Activated CD4-positive, CD25-positive, alpha-beta regulatory T cell treated with anti-CD3 and anti-CD28 coated beads, Interleukin-2, amount 50 U/mL, for 24 hours (primary cell): ENCODE measurements around the gene A3GALT2.
"Not testable (repeated sequence)": the region's sequence is repeated elsewhere in the genome, so short reads cannot be mapped to it uniquely, and the experiment has no call there.

Experiments
- ATAC-seq, 2 donors: fragments of 150-1000 bp; cut with Tn5 transposase; one replicate each; pipeline ENCODE4 v1.10.0; 2021; ENCODE audit warnings: mild to moderate bottlenecking in 1 of 2, moderate library complexity in 1 of 2

Gene A3GALT2

DNA sequence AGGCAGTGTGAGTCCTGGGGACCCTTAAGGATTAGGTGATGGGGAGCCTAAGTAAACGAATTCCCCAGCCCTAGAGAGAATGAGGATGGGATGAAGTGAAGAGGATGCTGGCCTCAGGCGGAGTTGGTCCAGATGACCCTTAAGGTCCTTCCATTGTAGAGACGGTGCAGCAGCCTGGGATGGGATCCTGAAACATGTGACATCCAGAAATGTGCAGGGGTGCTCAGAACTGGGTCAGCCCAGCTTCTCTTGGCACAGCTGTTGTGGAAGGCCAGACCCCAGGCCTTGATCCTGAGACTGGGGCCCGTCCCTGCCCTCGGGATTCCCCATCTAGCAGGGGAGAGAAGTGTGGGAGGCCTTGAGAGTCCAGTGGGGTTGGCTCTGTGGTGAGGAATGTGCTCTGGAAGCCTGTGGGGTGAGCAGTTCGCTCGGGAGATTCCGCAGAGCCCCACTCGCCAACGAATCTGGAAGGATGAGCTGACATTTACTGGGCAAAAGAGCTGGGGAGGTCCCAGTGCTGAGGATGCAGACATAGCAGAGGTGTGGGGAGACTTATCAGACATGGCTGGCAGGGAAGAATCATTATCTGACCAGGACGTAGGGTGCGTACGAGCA lies 28.1 kb downstream of the A3GALT2 start:
- ATAC-seq = no peak

DNA sequence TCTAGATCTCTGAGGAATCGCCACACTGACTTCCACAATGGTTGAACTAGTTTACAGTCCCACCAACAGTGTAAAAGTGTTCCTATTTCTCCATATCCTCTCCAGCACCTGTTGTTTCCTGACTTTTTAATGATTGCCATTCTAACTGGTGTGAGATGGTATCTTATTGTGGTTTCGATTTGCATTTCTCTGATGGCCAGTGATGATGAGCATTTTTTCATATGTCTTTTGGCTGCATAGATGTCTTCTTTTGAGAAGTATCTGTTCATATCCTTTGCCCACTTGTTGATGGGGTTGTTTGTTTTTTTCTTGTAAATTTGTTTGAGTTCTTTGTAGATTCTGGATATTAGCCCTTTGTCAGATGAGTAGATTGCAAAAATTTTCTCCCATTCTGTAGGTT lies 30.3 kb downstream of the A3GALT2 start:
- ATAC-seq = not testable (repeated sequence)

DNA sequence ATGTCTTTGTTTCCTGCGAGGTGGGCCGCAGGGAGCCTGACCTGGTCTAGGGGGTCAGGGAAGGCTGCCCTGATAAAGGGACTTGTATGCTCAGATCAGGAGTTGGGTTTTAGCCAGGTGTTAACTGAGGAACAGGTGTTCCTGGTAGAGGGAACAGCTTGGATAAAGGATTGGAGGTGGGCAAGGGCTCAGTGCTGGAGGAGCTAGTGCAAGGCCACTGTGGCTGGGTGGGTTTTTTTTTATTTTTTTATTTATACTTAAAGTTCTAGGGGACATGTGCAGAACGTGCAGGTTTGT lies 31.1 kb downstream of the A3GALT2 start:
- ATAC-seq = no peak

DNA sequence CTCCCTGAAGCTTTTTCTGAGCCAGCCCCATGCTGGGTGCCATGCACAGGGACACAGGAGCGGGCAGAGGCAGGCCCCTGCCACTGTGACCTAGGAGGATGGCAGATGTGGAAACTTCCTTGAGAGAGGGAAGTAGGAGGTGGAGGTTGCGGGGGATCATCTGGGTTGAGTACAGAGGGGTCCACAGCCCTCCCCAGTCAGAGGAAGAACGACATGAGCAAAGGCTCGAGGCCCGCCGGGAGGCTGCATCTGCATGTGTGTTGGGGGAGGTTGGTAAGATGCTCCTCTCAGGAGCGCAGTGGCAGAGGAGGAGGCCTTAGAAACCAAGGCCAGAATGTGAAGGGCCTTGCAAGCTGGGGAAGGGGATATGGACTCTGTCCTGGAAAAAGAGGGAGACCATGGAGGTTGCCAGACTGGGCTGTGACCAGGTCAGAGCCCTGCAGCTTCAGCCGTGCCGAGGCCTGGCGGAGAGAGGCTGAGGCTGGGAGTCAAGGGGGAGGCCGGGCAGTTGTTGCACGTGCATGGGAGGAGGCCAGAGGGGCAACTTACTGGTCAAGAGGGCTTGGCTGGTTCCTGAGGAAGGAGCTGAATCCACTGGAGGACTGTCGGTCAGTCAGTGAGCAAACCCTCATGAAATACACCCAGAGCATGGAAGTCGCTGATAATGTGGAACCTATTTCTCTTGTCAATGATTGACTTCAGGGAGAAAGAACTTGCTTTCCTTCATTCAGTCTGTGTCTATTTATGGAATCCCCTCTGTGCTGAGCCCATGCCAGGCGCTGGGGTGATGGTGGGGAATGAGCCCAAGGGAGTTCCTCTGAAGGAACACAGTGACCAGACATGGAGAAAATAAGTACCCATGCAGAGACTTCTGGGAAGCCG lies 31.7 kb downstream of the A3GALT2 start:
- ATAC-seq = no peak

DNA sequence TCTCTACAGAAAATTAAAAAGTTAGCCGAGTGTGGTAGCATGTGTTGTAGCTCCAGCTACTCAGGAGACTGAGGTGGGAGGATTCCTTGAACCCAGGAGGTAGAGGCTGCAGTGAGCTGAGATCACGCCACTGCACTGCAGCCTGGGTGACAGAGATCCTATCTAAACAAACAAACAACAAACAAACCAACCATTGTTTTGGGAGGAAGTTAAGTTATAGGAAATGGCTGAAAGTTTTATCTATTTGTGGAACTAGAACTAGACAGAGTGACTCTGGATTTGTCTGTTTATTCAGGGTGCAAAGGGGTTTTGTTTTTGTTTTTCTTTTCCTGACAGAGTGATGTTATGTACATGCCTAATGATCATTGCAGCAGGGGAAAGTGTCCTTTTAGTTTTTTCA lies 33.6 kb downstream of the A3GALT2 start:
- ATAC-seq = no peak

DNA sequence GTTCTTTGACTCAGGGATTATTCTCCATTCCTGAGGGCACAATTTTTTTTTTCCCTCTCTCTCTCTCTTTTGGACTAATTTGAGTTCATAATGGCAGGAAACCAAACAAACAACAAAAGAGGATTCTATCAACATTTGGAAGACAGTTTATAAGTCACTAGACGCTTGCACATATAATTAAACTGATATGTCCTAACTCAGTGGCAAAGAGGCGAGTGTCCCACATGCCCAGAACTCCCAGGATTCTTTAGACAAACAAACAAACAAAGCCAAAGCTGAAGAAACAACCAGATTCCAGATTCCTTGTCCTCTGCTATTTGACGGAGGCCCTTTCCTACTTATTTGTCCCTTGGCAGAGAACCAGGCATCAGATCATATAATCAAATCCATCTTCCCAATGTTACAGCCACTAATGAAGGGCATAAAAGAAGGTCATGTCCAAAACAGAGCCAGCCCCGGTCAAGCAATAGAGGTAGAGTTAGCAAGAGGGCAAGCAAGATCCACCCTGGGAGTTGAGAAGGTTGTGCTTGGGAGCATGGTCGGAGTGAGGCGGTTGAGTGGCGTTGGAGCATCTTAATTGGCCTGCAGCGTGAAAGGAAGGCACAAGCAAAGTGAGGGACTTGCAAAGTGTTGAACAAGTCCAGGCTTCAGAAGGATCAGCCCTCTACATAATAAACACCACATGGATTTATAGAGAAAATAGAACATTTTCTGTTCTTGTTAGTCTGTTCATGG lies 34.3 kb downstream of the A3GALT2 start:
- ATAC-seq = no peak

DNA sequence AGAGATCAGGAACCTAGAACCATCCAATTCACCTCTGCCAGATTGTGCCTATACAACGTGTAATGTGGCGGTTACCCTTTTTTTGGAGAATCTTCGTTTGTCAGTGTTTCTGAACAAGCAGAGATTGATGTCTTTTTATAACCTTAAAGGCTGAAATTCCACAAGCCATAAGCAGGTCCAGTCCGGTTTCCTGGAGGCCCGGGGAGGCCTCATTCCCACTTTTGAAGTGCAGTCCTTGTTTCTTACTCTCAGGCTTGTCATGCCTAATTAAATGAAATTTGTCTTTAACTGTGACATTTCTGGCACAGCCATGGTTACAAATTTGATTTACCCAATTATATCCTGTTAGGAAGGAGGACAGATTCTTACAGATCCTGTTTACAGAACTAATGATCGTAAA lies 36.8 kb downstream of the A3GALT2 start:
- no peak for ATAC-seq

DNA sequence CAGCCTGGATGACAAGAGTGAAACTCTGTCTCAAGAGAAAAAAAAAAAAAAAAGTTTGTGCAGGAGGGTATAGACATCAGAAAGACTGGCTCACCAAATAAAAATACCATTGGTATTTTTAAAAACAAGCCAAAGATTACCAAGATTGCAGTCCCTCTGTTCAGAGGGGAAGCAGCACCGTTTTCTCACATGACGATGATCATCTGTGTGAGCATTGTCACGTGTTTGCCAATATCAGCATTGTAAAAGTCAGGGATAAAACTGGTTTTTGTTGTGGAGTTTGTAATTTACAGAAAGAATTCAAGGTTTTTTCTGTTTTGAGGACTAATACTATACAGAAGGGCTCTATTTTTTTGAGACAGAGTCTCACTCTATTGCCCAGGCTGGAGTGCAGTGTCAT lies 38.1 kb downstream of the A3GALT2 start:
- ATAC-seq = no peak

DNA sequence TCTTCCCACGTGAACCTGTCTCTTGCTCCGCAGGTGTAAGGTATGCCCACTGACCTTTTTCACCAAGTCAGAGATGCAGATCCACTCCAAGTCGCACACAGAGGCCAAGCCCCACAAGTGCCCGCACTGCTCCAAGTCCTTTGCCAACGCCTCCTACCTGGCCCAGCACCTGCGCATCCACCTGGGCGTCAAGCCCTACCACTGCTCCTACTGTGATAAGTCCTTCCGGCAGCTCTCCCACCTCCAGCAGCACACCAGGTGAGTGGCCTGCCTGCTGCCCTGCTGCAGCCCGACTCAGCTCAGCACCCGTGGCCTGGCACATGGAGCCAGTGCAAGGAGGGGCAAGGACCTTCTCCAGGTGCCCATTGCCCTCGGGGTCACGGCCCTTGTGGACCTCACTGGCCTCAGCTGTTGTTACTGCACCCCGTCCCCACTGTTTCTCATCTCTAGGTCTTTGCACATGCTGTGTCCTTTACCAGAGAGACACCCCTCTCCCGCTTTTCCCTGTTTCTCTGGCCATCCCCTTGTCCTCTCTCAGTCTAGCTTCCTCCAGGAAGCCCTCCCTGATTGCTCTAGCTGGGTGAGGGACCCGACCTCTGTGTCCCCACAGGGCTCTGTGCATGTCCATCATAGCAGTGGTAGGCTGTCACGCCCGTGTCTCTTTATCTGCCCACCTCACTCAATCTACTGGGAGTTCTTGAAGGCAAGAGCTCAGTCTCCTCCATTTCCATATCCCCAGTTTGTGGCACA lies 39.2 kb downstream of the A3GALT2 start:
- ATAC-seq = no peak

DNA sequence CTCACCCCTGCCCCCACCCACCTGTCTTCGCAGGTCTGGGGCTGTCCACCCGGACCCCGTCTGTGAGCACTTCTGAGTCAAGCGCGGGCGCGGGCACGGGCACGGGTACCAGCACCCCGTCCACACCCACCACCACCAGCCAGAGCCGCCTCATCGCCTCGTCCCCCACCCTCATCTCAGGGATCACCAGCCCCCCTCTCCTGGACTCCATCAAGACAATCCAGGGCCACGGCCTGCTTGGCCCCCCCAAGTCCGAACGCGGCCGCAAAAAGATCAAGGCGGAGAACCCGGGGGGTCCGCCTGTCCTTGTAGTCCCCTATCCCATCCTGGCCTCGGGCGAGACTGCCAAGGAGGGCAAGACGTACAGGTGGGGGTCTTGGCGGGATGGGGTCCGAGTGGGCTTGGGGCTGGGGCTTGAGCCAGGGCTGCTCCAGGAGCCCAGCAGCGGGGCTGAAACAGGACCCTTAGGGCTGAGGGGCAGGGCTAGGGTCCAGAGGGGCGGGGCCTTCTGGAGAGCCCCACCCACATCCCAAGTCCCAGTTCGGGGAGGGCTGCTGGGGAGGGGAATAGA lies 40.7 kb downstream of the A3GALT2 start:
- ATAC-seq = no peak

DNA sequence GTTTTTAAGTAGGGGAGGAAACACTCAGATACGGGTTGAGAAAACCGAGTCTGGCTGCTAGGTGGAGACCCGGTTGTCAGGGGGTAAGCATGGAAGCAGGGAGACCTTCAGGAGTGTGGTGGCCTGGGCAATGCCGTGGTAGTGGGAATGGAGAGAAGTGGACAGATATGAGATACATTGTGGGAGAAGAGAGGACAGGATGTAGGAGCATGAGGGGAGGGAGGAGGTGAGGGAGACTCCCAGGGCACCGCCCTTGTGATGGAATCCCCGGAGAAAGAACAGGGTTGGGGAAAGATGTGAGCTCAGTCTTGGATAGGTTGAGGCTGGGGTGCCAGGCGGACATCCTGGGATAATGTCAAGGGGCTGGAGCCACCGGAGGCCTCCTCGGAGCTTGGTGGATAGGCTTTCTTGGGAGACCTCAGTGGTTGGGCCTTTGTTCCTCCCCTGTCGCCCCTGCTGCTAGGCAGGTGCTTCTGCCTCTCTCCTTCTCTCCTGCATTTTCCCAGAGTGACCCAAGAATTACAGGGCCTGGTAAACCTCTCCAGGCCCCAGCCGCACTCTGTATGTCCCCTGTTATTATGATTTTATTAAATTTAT lies 43.3 kb downstream of the A3GALT2 start:
- no peak for ATAC-seq

DNA sequence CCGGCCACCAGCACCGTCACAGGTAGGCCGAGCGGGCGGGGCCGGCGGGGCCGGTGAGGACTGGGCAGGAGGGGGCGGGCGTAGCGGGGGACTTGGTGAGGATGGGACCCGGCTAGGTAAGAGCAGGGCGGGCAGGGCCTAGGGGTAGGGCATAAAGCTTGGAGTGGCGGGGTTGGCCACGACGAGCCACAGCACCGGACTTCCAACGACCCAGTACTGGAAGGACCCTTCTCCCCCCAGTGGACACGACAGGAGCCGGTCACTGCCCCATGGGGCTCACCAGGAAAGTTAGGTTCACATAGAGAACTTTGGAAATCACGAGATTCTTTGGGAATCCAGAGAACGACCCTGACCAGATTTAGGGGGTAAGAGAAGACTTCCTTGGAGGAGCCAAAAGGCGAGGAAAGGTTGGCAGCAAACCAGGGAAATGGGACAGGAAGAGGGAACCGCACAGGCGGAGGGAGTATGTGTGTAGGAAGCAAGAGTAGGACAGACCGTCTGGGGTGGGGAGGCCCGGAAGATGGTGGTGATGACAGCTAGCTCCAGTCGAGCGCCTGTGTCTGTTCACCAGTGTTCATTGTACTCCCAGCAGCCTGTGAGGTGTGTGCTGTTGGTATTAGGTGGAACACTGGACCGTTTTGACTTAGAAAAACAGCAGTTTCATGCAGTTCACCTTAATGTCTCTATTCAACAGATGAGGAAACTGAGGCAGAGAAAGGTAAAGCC lies 44.2 kb downstream of the A3GALT2 start:
- no peak for ATAC-seq

DNA sequence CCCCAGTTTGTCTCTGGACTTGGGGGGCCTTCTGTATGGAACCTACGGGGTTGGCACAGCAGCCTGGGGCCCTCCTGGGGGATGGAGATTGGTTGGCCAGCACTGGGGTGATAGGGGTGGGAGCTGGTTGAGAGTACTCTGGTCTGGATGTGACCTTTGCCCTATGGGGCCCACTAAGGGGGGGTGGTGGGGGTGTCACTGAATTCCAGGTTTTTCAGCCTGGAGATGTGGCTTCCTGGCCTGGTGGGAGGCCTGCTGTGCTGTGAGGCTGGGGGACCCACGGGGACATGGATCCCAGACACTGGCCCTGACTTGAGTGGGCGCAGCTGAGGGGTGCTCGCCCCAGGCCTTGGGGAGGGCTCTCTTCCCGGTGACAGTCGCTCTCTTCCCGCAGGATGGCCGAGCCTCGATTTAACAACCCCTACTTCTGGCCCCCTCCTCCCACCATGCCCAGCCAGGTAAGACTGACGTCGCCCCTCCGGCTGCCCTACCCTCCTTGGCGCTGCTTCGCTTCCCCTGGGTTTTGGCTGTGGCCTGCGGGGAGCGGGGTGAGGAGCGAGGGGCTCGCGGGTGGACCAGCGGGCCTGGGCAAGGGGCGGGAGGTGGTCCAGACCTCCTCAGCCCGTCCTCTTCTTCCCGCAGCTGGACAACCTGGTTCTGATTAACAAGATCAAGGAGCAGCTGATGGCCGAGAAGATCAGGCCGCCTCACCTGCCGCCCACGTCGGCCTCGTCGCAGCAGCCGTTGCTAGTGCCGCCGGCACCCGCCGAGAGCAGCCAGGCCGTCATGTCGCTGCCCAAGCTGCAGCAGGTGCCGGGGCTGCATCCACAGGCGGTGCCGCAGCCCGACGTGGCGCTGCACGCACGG lies 45.0 kb downstream of the A3GALT2 start:
- no peak for ATAC-seq

DNA sequence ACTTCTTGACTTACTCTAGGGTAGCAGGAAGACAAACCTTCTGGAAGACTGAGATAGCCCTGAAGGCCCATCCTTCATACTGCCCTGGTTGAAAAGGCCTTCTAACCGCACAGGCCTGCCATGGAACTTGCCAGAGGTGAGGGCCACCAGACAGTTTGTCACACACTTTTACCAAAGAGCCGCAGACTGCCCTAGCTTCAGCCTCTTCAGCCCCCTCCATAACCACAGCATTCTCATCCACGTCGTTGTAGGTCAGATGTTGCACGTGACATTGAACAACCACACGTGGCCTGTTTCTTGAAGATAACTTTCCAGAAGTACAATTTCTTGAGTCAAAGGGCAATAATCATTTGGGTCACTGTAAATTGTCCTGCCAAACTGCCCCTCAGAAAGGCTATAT lies 45.7 kb downstream of the A3GALT2 start:
- ATAC-seq = no peak

DNA sequence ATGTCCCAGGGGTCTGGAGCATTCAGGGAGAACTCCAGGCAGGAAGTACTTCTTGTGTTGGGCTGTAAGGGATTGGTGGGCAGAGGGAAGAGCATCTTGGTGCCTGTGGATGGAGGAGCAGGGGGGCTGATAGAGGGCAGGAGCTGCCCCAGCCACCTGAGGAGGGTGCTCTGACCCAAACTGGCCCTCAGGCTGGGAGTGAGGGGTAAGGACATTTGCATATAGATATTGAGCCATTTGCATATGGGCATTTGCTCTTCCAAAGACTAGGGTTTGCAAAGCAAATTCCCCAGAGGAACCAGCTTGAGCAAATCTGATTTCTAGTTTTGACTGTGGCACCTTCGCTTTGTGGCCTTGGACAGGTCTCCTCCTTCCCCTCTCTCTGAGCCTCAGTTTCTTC lies 46.5 kb downstream of the A3GALT2 start:
- ATAC-seq = no peak

DNA sequence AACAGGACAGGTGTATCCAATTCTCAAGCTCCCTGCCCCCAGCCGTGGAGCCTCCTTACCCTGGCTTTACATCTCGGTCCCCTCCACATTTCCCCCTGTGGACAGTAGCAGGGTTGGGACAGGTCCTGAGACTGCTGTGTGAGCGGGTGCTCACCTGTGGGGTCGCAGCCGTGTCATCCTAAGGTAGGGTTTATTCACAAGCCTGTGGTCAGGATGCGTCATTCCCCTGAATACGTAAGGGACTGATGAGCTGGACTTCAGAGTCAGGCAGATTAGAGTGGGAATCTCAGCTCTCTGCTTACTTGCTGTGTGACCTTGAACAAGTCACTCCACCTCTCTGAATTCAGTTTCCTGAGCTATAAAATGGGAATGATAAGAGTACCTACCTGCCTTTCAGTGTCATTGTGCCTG lies 46.9 kb downstream of the A3GALT2 start:
- no peak for ATAC-seq

DNA sequence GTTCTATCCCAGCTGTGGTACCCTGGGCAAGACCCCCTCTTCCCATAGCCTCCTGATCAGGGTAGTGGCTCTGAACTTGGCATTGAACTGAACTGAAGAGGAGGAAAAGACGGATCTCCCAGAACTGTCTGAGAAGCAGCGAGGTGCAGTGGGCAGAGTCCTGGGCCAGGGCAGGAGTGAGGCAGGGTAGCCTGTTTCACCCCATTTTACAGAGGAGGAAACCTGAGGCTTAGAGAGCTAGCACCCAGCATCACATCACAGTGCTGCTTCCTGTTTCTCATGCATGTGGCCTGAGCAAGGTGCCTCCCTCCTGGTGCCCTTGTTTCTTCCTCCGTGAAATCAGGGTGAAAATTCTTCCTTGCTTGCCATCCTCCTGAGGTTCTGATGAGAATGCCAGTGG lies 47.5 kb downstream of the A3GALT2 start:
- peak; percentile 55 to 75 for ATAC-seq

DNA sequence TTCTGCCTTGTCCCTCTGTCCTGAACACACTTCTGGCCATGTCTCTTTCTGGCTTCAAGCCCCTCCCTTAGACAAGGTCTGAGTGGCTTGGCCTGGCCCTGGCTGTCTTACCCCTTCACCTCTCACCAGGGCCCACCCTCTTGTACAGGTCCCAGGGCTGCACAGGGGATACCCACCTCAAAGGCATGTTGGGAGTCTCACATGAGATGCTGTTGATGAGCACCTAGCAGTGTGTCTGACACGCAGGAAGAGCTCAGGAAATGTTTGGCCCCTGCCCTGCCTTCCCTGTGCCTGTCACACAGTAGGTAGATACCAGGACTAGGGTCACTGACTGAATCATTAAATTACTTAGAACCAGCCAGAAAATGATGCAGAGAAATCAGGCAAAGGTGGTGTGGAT lies 48.0 kb downstream of the A3GALT2 start:
- ATAC-seq = peak in 1 of 2 donors; percentile 21

DNA sequence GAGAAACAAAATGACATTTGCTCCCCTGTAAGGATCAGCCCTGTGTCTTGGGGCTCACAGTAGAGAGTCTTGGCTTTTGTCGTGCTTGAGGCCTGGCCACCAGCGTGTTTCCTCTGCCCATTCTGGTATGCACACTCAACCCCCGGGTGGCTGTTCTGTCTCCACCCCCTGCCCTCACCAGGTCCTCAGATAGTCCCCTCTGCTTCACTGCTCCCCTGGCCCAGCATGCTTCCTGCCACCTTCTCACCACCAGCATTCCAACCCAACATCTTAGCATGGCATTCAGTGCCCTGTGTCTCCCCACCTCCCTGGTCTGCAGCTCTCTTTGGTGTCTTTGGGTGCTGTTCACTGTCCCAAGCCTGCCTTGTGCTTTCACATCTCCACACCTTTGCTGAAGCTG lies 48.4 kb downstream of the A3GALT2 start:
- ATAC-seq = no peak

DNA sequence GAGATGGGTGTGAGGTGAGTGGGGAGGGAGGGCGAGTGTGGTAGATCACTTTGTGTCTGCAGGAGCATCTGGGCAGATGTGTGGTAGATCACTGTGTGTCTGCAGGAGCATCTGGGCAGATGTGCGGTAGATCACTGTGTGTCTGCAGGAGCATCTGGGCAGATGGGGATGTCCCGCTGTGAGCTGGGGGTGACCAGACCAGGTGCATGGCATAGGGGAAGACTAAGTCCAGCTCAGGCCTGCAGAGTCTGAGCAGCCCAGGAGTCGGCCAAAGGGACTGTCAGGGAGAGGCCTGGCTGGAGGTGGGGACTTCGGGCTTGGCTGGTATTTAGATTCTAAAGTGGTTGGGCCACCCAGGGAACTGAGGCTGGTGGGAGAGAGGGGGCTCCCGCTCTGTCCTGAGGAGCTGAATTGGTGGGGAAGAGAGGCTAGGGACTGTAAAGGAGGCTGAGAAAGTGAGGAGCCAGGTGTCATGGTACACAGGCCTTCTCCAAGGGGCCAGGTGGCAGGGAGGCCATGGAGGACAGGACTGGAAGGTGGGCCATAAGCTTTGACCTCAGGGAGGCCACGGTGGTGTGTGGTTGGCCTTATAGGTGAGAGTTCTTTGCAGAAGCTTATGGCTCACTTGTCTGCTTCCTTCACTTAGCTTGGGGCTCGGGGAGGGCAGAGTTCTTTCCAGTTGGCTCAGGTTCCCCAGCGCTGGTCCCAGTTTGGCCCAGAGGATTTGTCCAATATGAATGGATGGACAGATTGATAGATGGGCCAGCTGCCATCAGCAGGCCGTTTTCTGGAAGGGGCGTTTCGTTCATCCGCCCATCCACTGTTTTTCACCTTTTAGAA lies 49.0 kb downstream of the A3GALT2 start:
- no peak for ATAC-seq
